Measurements from ENCODE around the gene TMEM209.

TMEM209 gene

GRCh38 chr7:130142654-130143333 lies 62.4 kb downstream of the TMEM209 start:
- no peak overlapping the region for H3K4me3 ChIP-seq (ENCODE audit: low read depth, low read length)
- no peak for TF ChIP-seq ATF2 (tag by site-specific recombination; IDR thresholded peaks at IDR 0.05; ENCODE audit: low read depth)
- no peak for TF ChIP-seq ZNF677 (tag by site-specific recombination; IDR thresholded peaks at IDR 0.05)
- TF ChIP-seq ZNF202 (tag by site-specific recombination; IDR thresholded peaks at IDR 0.05; ENCODE audit: borderline replicate concordance) = no peak
- no peak for TF ChIP-seq ZNF214 (tag by site-specific recombination; IDR thresholded peaks at IDR 0.05; ENCODE audit: borderline replicate concordance)
- TF ChIP-seq ZNF623 (tag by site-specific recombination; IDR thresholded peaks at IDR 0.05) = no peak
- no peak for TF ChIP-seq ZNF544 (tag by site-specific recombination; IDR thresholded peaks at IDR 0.05)
- TF ChIP-seq PRDM6 (tag by site-specific recombination; IDR thresholded peaks at IDR 0.05) = no peak
- TF ChIP-seq ZNF37A (tag by site-specific recombination; IDR thresholded peaks at IDR 0.05) = no peak
- no peak for TF ChIP-seq ZNF521 (tag by site-specific recombination; IDR thresholded peaks at IDR 0.05)
- TF ChIP-seq ZNF48 (tag by site-specific recombination; IDR thresholded peaks at IDR 0.05) = no peak
- TF ChIP-seq ZNF791 (tag by site-specific recombination; IDR thresholded peaks at IDR 0.05) = no peak
- no peak for TF ChIP-seq ZNF174 (tag by site-specific recombination; IDR thresholded peaks at IDR 0.05)
- TF ChIP-seq ZNF529 (tag by site-specific recombination; IDR thresholded peaks at IDR 0.05; ENCODE audit: insufficient replicate concordance) = no peak
- no peak for TF ChIP-seq ZNF292 (tag by site-specific recombination; IDR thresholded peaks at IDR 0.05; ENCODE audit: borderline replicate concordance, low read depth)
- TF ChIP-seq ZNF513 (tag by site-specific recombination; IDR thresholded peaks at IDR 0.05) = no peak
- no peak for TF ChIP-seq ZNF2 (tag by site-specific recombination; IDR thresholded peaks at IDR 0.05)
- no peak for TF ChIP-seq ZNF768 (tag by site-specific recombination; IDR thresholded peaks at IDR 0.05)
- TF ChIP-seq ZNF561 (tag by site-specific recombination; IDR thresholded peaks at IDR 0.05; ENCODE audit: borderline replicate concordance) = no peak
- CTCF ChIA-PET = no interaction called here
- H3K4me1 ChIP-seq (ENCODE audit: control insufficient read depth, insufficient read depth, low read length) = no peaks in the 10 kb centered on the region
- no peaks in the 10 kb centered on the region for H3K9me3 ChIP-seq (ENCODE audit: control insufficient read depth, insufficient read depth, low read depth, low read length)
- H3K36me3 ChIP-seq (ENCODE audit: control insufficient read depth in 2 of 2, insufficient read depth in 1 of 2, low read length in 2 of 2) = peaks cover 0 to 9% of the 10 kb centered on the region in 2 experiments; a peak in 2 of 3 replicates
- no peak overlapping the region for H3K27ac ChIP-seq (ENCODE audit: extremely low read depth, low read depth, low read length)
- POLR2A ChIA-PET = no interaction called here

GRCh38 chr7:130141884-130142653 lies 63.1 kb downstream of the TMEM209 start:
- Histone ChIP-seq H3K27ac (ENCODE audit: extremely low read depth, low read depth, low read length) (no peak overlapping the region), H3K4me1 (ENCODE audit: control insufficient read depth, insufficient read depth, low read length) (no peaks in the 10 kb centered on the region), H3K36me3 (ENCODE audit: control insufficient read depth in 2 of 2, insufficient read depth in 1 of 2, low read length in 2 of 2) (peaks cover 0 to 12% of the 10 kb centered on the region in 2 experiments; a peak in 2 of 3 replicates), H3K4me3 (ENCODE audit: low read depth, low read length) (no peak overlapping the region), H3K9me3 (ENCODE audit: control insufficient read depth, insufficient read depth, low read depth, low read length) (no peaks in the 10 kb centered on the region)
- TF ChIP-seq ZBTB49 (tag by site-specific recombination; IDR thresholded peaks at IDR 0.05; ENCODE audit: low read depth) (no peak), ZNF561 (tag by site-specific recombination; IDR thresholded peaks at IDR 0.05; ENCODE audit: borderline replicate concordance) (no peak), ZNF274 (IDR thresholded peaks at IDR 0.05; ENCODE audit: low read length) (no peak), ZNF274 (tag by site-specific recombination; IDR thresholded peaks at IDR 0.05; ENCODE audit: borderline replicate concordance) (no peak), ZIC2 (tag by site-specific recombination; IDR thresholded peaks at IDR 0.05) (no peak), ZNF768 (tag by site-specific recombination; IDR thresholded peaks at IDR 0.05) (no peak)
- ChIA-PET CTCF (no interaction called here), POLR2A (no interaction called here)
